HepG2 (cell line): ENCODE measurements around the gene PTPN18. TPM values are rescaled to one million over a fixed set of nuclear protein-coding genes. Genes with fewer than 3 reads are reported as not detected.

Source experiments
- HOXA5 ChIP-seq: sonication (generic); formaldehyde crosslinking; IDR thresholded peaks from 2 replicates; pipeline ENCODE4 v1.4.0; 2020; ENCODE audit warnings: missing genetic modification reagents
- HOXD1 ChIP-seq: sonication (generic); formaldehyde crosslinking; IDR thresholded peaks from 2 replicates; pipeline ENCODE4 v1.5.0; 2020; ENCODE audit warnings: missing genetic modification reagents
- NPAS2 ChIP-seq: sonication (generic); formaldehyde crosslinking; IDR thresholded peaks from 2 replicates; pipeline ENCODE4 v1.8.0; 2022; ENCODE audit warnings: mild to moderate bottlenecking, missing genetic modification reagents, borderline replicate concordance
- SALL2 ChIP-seq: sonication (generic); formaldehyde crosslinking; IDR thresholded peaks from 2 replicates; pipeline ENCODE4 v1.8.1; 2023; ENCODE audit warnings: mild to moderate bottlenecking, missing genetic modification reagents, inconsistent platforms
- SNAI1 ChIP-seq: sonication (generic); formaldehyde crosslinking; IDR thresholded peaks from 2 replicates; pipeline ENCODE4 v1.5.0; 2020; ENCODE audit warnings: mild to moderate bottlenecking, missing genetic modification reagents, borderline replicate concordance
- ZFP62 ChIP-seq: sonication (generic); formaldehyde crosslinking; IDR thresholded peaks from 2 replicates; pipeline ENCODE4 v1.4.0; 2020; ENCODE audit warnings: missing genetic modification reagents
- ZNF24 ChIP-seq: fragments of 450-650 bp; IDR thresholded peaks from 2 replicates; pipeline ENCODE4 v1.6.1; 2017; ENCODE audit warnings: antibody characterized with exemption, mild to moderate bottlenecking
- ZNF256 ChIP-seq: sonication (generic); formaldehyde crosslinking; conservative IDR thresholded peaks from 2 replicates; pipeline ENCODE4 v1.4.0; 2020; ENCODE audit warnings: missing genetic modification reagents
- ZNF274 ChIP-seq: sonication (generic); formaldehyde crosslinking; IDR thresholded peaks from 2 replicates; pipeline ENCODE4 v1.5.1; 2020; ENCODE audit warnings: mild to moderate bottlenecking, missing genetic modification reagents
- ZNF547 ChIP-seq: sonication (generic); formaldehyde crosslinking; IDR thresholded peaks from 2 replicates; pipeline ENCODE4 v1.5.1; 2020; ENCODE audit warnings: mild to moderate bottlenecking, missing genetic modification reagents
- ZNF572 ChIP-seq: sonication (generic); formaldehyde crosslinking; IDR thresholded peaks from 2 replicates; pipeline ENCODE4 v1.5.1; 2020; ENCODE audit warnings: mild to moderate bottlenecking, missing genetic modification reagents
- ZNF713 ChIP-seq: sonication (generic); formaldehyde crosslinking; IDR thresholded peaks from 2 replicates; pipeline ENCODE4 v1.4.0; 2020; ENCODE audit warnings: mild to moderate bottlenecking, missing genetic modification reagents
- polyA plus RNA-seq, 8 experiments: library from polyadenylated mRNA; depleted of rRNA in 3 of 8; stranded (reverse) in 7 of 8; unstranded in 1 of 8; fragments of >200 nt; fragmentation: Illumina TruSeq in 4 of 8; extraction: Trizol in 4 of 8; gene quantifications; 2 replicates each; pipeline versions ENCODE4 v1.2.1 to v1.2.3, GENCODE V29; 2011 to 2016; ENCODE audit warnings: low read depth in 4 of 8, missing spikeins in 1 of 8, mixed read lengths in 1 of 8; ENCODE audit not compliant: insufficient read depth in 1 of 8
- total RNA-seq, 5 experiments: library from RNA; depleted of rRNA; stranded (reverse); fragments of >200 nt; fragmentation: Illumina TruSeq; extraction: Trizol; gene quantifications; 2 replicates each; pipeline ENCODE4 v1.2.3, GENCODE V29; 2016; ENCODE audit warnings: low read depth in 1 of 5
- TF ChIP-seq, protein P1 (sequence below): sonication (generic); formaldehyde crosslinking; IDR thresholded peaks from 2 replicates; pipeline ENCODE4 v1.5.0; 2020; ENCODE audit warnings: mild to moderate bottlenecking, missing genetic modification reagents, moderate library complexity
- TF ChIP-seq, protein P2 (sequence below): IDR thresholded peaks from 2 replicates; pipeline ENCODE4 v1.4.0; 2020; ENCODE audit warnings: mild to moderate bottlenecking, missing genetic modification reagents
- TF ChIP-seq, protein P3 (sequence below), 2 experiments: fragments of 450-650 bp in 1 of 2; sonication (generic) in 1 of 2; formaldehyde crosslinking; IDR thresholded peaks; 2 replicates each; pipeline versions ENCODE4 v1.5.0 to v1.8.0; 2020 to 2022; ENCODE audit warnings: mild to moderate bottlenecking in 1 of 2, missing genetic modification reagents in 1 of 2
- TF ChIP-seq, protein P4 (sequence below): sonication (generic); formaldehyde crosslinking; IDR thresholded peaks from 2 replicates; pipeline ENCODE4 v1.4.0; 2020; ENCODE audit warnings: missing genetic modification reagents, mild to moderate bottlenecking, borderline replicate concordance
- TF ChIP-seq, protein P5 (sequence below): IDR thresholded peaks from 2 replicates; pipeline ENCODE4 v1.6.1; 2012; ENCODE audit warnings: inconsistent platforms

The PTPN18 gene
- total and polyA plus RNA-seq, 2 of the 13 experiments (the other 11 are each of a cell fraction or from before 2014, with no cell fraction given): 14.8 to 39.6 TPM

DNA sequence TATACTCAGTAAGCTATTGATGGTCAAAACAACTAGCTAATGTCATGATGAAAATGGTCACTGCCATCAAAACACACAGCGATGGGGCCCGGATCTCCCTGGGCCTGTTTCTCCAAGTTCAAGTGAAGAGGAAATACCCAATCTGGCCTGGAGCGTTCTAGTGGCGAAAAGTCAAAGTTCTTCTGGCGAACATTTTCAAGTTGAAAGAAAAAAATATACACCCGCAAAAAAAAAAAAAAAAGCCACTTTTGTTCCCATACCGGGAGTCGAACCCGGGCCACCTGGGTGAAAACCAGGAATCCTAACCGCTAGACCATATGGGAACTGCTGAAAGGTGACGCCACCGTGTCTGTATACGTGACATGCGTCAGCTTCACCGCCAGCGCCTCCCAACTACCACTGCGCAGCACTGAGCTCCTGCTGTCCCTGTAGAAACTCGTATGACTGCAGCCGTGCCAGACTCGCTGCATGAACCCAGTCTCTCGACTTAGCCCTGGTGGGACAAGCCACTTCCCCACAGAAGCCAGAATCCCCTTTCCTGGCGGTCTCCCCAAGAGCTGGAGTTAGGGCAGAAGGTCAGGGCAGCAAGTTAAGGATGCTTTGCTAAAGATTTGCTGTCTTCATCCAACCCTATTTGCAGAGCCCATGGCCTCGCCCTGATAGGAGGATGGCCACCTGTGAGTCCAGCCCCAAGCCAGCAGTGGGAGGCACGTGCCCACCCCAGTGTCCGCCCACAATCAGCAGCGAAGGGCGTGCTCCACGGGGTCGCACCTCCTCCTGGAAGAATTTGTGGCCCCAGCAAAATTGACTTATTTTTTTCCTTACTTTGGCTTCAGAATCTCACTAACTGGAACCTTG lies 18.8 kb upstream of the PTPN18 start (continued):
- TF ChIP-seq, protein P1, sequence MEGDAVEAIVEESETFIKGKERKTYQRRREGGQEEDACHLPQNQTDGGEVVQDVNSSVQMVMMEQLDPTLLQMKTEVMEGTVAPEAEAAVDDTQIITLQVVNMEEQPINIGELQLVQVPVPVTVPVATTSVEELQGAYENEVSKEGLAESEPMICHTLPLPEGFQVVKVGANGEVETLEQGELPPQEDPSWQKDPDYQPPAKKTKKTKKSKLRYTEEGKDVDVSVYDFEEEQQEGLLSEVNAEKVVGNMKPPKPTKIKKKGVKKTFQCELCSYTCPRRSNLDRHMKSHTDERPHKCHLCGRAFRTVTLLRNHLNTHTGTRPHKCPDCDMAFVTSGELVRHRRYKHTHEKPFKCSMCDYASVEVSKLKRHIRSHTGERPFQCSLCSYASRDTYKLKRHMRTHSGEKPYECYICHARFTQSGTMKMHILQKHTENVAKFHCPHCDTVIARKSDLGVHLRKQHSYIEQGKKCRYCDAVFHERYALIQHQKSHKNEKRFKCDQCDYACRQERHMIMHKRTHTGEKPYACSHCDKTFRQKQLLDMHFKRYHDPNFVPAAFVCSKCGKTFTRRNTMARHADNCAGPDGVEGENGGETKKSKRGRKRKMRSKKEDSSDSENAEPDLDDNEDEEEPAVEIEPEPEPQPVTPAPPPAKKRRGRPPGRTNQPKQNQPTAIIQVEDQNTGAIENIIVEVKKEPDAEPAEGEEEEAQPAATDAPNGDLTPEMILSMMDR (CRISPR knock-in tag): peak; percentile 58
- TF ChIP-seq HOXA5: peak; percentile 70
- TF ChIP-seq ZNF24: peak; percentile 98
- TF ChIP-seq, protein P2, sequence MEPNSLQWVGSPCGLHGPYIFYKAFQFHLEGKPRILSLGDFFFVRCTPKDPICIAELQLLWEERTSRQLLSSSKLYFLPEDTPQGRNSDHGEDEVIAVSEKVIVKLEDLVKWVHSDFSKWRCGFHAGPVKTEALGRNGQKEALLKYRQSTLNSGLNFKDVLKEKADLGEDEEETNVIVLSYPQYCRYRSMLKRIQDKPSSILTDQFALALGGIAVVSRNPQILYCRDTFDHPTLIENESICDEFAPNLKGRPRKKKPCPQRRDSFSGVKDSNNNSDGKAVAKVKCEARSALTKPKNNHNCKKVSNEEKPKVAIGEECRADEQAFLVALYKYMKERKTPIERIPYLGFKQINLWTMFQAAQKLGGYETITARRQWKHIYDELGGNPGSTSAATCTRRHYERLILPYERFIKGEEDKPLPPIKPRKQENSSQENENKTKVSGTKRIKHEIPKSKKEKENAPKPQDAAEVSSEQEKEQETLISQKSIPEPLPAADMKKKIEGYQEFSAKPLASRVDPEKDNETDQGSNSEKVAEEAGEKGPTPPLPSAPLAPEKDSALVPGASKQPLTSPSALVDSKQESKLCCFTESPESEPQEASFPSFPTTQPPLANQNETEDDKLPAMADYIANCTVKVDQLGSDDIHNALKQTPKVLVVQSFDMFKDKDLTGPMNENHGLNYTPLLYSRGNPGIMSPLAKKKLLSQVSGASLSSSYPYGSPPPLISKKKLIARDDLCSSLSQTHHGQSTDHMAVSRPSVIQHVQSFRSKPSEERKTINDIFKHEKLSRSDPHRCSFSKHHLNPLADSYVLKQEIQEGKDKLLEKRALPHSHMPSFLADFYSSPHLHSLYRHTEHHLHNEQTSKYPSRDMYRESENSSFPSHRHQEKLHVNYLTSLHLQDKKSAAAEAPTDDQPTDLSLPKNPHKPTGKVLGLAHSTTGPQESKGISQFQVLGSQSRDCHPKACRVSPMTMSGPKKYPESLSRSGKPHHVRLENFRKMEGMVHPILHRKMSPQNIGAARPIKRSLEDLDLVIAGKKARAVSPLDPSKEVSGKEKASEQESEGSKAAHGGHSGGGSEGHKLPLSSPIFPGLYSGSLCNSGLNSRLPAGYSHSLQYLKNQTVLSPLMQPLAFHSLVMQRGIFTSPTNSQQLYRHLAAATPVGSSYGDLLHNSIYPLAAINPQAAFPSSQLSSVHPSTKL (CRISPR knock-in tag): peak; percentile 56
- TF ChIP-seq, protein P3, sequence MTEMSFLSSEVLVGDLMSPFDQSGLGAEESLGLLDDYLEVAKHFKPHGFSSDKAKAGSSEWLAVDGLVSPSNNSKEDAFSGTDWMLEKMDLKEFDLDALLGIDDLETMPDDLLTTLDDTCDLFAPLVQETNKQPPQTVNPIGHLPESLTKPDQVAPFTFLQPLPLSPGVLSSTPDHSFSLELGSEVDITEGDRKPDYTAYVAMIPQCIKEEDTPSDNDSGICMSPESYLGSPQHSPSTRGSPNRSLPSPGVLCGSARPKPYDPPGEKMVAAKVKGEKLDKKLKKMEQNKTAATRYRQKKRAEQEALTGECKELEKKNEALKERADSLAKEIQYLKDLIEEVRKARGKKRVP (CRISPR knock-in tag; IDR thresholded peaks at IDR 0.05): peak in 1 of 2 experiments; percentile 54; a peak in 2 of 4 replicates
- TF ChIP-seq SALL2: peak; percentile 59; the same call in 1 of the 2 replicates
- TF ChIP-seq HOXD1 (CRISPR knock-in tag): no peak
- peak; percentile 72; the same call in 1 of the 2 replicates for TF ChIP-seq ZNF572 (CRISPR knock-in tag)
- peak; percentile 78; the same call in 1 of the 2 replicates for TF ChIP-seq ZNF256
- TF ChIP-seq SNAI1 (CRISPR knock-in tag): peak; percentile 75; the same call in 1 of the 2 replicates
- no peak for TF ChIP-seq ZNF713 (CRISPR knock-in tag)
- TF ChIP-seq, protein P4, sequence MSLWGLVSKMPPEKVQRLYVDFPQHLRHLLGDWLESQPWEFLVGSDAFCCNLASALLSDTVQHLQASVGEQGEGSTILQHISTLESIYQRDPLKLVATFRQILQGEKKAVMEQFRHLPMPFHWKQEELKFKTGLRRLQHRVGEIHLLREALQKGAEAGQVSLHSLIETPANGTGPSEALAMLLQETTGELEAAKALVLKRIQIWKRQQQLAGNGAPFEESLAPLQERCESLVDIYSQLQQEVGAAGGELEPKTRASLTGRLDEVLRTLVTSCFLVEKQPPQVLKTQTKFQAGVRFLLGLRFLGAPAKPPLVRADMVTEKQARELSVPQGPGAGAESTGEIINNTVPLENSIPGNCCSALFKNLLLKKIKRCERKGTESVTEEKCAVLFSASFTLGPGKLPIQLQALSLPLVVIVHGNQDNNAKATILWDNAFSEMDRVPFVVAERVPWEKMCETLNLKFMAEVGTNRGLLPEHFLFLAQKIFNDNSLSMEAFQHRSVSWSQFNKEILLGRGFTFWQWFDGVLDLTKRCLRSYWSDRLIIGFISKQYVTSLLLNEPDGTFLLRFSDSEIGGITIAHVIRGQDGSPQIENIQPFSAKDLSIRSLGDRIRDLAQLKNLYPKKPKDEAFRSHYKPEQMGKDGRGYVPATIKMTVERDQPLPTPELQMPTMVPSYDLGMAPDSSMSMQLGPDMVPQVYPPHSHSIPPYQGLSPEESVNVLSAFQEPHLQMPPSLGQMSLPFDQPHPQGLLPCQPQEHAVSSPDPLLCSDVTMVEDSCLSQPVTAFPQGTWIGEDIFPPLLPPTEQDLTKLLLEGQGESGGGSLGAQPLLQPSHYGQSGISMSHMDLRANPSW (CRISPR knock-in tag): peak; percentile 64; the same call in 1 of the 2 replicates
- 0 out of 2 replicates have a peak, but pooled peaks have one; percentile 56 for TF ChIP-seq ZFP62
- TF ChIP-seq ZNF274 (CRISPR knock-in tag): peak; percentile 95
- TF ChIP-seq, protein P5, sequence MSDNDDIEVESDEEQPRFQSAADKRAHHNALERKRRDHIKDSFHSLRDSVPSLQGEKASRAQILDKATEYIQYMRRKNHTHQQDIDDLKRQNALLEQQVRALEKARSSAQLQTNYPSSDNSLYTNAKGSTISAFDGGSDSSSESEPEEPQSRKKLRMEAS: peak; percentile 95
- peak; percentile 98 for TF ChIP-seq ZNF547 (CRISPR knock-in tag)
- TF ChIP-seq NPAS2 (CRISPR knock-in tag): no peak
